ENCODE measurements around the gene ANK3. TPM values are rescaled to one million over a fixed set of nuclear protein-coding genes. Genes with fewer than 3 reads are reported as not detected.

Gene ANK3
- total RNA-seq, 2 donors from 2014 or later = 33.3 to 51.4 TPM

DNA sequence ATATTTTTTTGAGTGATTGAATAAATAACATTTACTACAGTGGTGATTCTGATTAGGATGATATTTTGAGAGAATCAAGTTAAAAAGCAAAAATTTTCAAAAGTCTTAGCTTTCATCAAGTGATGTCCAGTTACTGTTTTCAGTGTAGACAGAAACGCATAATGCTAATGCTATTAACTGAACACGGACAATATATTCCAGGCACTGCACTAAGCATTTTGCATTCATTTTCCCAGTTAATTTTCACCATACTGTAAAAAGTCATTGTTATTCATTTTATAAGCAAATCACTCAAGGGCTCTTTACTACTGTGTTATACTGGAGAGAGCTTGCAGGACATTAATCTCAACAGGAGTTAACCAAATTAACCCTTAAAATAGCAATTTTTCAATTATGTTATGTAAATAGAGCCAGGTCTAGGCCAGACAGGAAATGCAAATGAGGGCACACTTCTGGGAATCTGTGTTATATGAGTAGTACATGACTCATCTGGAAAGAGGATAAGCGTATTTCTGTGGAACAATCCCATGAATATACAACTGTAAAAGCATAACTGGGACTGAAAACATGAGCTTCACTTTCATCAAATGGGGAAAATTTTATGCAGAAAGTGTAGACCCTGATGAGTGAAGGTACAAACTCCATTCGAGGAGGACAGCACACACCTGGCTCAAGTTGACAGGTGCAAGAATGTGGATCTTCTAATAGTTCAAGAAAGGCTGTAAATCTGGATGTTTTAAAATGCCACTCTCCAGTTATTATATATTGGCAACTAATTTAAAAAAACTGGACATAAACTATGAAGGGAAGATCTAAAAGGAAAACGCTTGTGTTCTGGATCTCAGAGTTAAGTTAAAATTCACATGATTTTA lies 75.4 kb downstream of the ANK3 start:
- H3K4me3 Mint-ChIP-seq = peak overlapping the region; percentile 12 to 14
- H3K27ac Mint-ChIP-seq = peak overlapping the region; percentile 80
- H3K4me1 Mint-ChIP-seq (ENCODE audit: low read depth) = peaks cover 43% of the 10 kb centered on the region
- ATAC-seq (replicated peaks in 1 of 2) (peak; percentile 20 to 21), DNase-seq (no peak)
- H3K9me3 Mint-ChIP-seq = no peaks in the 10 kb centered on the region
- no peaks in the 10 kb centered on the region for H3K27me3 Mint-ChIP-seq (ENCODE audit: low read depth)
- H3K36me3 Mint-ChIP-seq (ENCODE audit: insufficient read depth in 2 of 2) = no peaks in the 10 kb centered on the region

DNA sequence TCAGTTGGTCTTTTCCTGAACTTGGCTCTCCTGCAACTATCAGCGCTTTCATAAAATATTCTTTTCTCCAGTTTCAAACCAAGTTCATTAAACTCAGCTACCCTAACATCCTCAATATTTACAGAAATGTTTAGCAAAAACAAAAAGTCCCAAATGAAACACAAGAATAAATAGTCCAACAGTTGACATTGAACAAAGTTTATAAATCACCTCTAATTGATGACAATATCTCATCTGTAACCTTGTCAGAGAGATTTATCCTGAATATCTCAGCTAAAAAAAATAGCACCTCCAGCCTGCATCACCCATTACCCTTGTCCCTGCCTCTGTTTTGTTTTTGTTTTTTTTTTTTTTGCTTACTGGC lies 76.1 kb downstream of the ANK3 start:
- Mint-ChIP-seq H3K9me3 (no peaks in the 10 kb centered on the region), H3K27ac (peak overlapping the region; percentile 80), H3K36me3 (ENCODE audit: insufficient read depth in 2 of 2) (no peaks in the 10 kb centered on the region), H3K4me3 (no peak overlapping the region), H3K27me3 (ENCODE audit: low read depth) (no peaks in the 10 kb centered on the region), H3K4me1 (ENCODE audit: low read depth) (peaks cover 49% of the 10 kb centered on the region)
- ATAC-seq (replicated peaks in 1 of 2) = no peak
- DNase-seq = no peak

DNA sequence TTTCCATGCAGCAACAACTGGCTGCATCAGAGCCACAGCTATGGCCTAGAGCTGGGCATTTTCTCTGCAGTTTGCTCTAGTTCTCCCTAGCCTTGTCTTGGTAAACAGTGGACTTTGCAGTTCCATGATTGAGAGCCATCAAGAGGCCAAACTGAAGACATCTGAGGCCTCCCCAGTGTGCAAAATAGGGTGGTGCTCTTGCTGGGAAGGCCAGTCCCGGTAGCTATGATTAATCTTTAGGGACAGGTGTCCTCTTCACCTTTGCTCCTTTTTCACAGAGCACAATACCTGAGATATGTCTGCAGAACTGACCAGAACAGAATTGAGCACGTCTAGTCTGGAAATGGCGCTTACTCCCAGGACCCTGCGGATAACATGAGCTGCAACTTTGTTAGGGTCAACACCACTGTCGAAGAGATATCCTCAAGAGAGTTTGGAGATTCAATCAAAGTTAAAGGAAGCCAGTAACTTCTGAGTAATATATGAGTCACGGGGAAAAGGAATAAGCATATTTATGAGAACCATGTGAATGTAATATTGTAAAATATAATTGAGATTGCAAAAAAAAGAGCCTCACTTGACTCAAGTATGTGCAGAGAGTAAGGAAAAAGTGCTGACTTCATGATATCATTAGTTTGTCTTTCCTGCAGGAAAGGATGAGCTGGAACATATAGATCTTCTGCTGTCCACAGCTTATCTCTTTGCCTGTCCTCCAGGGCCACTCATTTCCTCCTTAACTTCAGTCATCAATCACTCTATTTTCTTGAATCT lies 76.7 kb downstream of the ANK3 start:
- Mint-ChIP-seq H3K9me3 (no peaks in the 10 kb centered on the region), H3K27me3 (ENCODE audit: low read depth) (no peaks in the 10 kb centered on the region), H3K27ac (no peak overlapping the region), H3K4me1 (ENCODE audit: low read depth) (peaks cover 49% of the 10 kb centered on the region), H3K36me3 (ENCODE audit: insufficient read depth in 2 of 2) (no peaks in the 10 kb centered on the region), H3K4me3 (no peak overlapping the region)
- no peak for ATAC-seq (replicated peaks in 1 of 2)
- DNase-seq = no peak

DNA sequence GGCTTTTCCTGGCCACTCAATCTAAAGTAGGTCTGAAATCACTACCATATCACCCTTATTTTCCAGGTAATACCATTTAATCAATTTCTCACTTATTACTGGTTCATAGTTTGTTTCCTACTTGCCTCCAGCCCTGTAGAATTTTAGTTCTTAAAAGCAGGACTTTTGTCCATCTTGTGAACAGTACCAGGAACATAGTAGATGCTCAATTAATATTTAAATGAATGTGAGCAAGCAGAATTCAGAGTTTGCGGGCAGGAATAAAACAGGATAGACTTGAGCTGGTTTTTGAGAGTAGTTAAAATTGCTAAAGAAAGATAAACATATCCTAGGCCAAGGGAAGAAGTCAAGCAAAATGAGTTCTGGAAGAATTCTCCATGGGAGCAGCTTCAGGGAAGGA lies 77.9 kb downstream of the ANK3 start:
- ATAC-seq (replicated peaks in 1 of 2) = no peak
- H3K4me3 Mint-ChIP-seq = no peak overlapping the region
- H3K36me3 Mint-ChIP-seq (ENCODE audit: insufficient read depth in 2 of 2) = no peaks in the 10 kb centered on the region
- no peaks in the 10 kb centered on the region for H3K27me3 Mint-ChIP-seq (ENCODE audit: low read depth)
- H3K4me1 Mint-ChIP-seq (ENCODE audit: low read depth) = peaks cover 49% of the 10 kb centered on the region
- DNase-seq = no peak
- H3K9me3 Mint-ChIP-seq = no peaks in the 10 kb centered on the region
- H3K27ac Mint-ChIP-seq = no peak overlapping the region

DNA sequence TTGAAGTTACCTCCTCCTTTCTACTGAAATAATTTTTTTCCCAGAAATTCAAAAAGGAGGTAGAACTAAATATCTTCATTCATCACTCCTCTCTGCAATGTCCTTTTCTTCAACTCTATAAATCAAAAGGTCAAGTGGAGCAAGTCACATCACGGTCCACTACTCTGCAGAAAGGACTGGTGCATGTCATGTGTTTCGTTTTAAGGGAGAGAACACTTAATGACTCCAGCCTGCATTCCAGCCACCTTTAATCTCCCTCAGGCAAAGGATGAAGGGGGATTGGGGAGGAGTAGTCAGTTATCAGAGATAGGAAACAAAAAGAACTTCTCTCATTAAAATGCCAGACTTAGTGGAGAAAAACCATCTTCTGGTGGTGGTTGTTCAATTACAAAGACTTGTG lies 78.9 kb downstream of the ANK3 start:
- peak overlapping the region; percentile 55 for H3K27ac Mint-ChIP-seq
- no peaks in the 10 kb centered on the region for H3K9me3 Mint-ChIP-seq
- no peak overlapping the region for H3K4me3 Mint-ChIP-seq
- no peak for DNase-seq
- ATAC-seq (replicated peaks in 1 of 2) = no peak
- H3K36me3 Mint-ChIP-seq (ENCODE audit: insufficient read depth in 2 of 2) = no peaks in the 10 kb centered on the region
- peaks cover 45% of the 10 kb centered on the region for H3K4me1 Mint-ChIP-seq (ENCODE audit: low read depth)
- no peaks in the 10 kb centered on the region for H3K27me3 Mint-ChIP-seq (ENCODE audit: low read depth)

DNA sequence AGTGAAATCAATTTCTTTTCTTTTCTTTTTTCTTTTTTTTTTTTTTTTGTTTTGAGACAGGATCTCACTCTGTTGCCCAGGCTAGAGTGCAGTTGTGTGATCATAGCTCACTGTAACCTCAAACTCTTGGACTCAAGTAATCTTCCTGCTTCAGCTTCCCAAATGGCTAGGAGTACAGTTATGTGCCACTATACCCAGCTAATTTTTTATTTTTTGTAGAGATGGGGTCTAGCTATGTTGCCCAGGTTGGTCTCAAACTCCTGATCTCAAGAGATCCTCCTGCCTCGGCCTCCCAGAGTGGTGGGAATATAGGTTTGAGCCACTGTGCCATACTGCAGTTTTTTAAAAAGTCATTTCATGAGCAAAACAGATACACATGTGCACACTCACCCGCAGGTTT lies 79.8 kb downstream of the ANK3 start:
- no peaks in the 10 kb centered on the region for H3K9me3 Mint-ChIP-seq
- no peaks in the 10 kb centered on the region for H3K27me3 Mint-ChIP-seq (ENCODE audit: low read depth)
- H3K27ac Mint-ChIP-seq = no peak overlapping the region
- DNase-seq (no peak), ATAC-seq (replicated peaks in 1 of 2) (no peak)
- H3K4me3 Mint-ChIP-seq = no peak overlapping the region
- H3K36me3 Mint-ChIP-seq (ENCODE audit: insufficient read depth in 2 of 2) = no peaks in the 10 kb centered on the region
- H3K4me1 Mint-ChIP-seq (ENCODE audit: low read depth) = peaks cover 37% of the 10 kb centered on the region

DNA sequence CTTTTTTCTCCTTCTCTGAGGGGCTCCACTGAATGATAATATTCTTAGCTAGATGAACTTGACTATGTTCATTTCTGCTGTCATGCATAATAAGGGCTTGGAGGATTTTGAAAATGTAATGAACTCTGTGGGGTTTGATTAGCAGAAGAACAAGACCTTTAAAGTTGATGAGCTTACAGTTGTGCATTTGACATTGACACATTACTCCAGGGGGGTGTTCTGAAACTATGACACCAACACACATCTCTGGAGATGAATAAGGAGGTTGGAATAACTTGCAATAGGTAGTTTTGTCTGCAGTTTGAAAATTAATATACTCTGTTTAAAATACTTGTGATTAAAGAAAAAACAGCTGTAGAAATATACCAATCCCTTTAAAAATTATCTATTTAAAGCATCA lies 80.3 kb downstream of the ANK3 start:
- Mint-ChIP-seq H3K27me3 (ENCODE audit: low read depth) (no peaks in the 10 kb centered on the region), H3K4me3 (no peak overlapping the region), H3K27ac (no peak overlapping the region), H3K9me3 (no peaks in the 10 kb centered on the region), H3K36me3 (ENCODE audit: insufficient read depth in 2 of 2) (no peaks in the 10 kb centered on the region), H3K4me1 (ENCODE audit: low read depth) (peaks cover 31% of the 10 kb centered on the region)
- no peak for DNase-seq
- ATAC-seq (replicated peaks in 1 of 2) = no peak

DNA sequence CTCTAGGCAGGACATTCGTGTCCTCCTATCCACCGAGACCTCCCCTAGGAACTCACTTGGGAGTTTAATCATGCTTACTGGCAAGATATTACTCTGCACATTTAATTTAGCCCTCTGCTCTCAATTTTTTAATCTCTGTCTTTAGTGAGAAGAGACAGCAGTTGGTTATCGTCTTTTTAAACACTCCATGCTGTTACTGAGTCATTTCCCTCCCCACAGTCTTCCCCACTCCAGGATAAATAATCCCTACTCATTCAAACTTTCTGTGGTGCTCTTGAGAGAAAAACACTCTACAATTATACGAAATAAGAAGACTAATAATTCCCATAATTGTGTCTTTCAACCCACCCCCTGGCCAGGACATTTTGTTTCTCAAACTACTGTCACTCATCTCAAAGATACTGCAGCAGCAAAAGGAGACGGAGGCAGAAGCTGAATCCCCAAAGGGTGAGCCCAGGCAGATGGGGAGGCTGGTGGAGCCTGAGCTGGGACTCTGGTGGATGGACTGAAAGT lies 84.2 kb downstream of the ANK3 start:
- H3K27me3 Mint-ChIP-seq (ENCODE audit: low read depth) = no peaks in the 10 kb centered on the region
- no peak for DNase-seq
- no peaks in the 10 kb centered on the region for H3K36me3 Mint-ChIP-seq (ENCODE audit: insufficient read depth in 2 of 2)
- no peak overlapping the region for H3K27ac Mint-ChIP-seq
- H3K4me1 Mint-ChIP-seq (ENCODE audit: low read depth) = peaks cover 15% of the 10 kb centered on the region
- no peak overlapping the region for H3K4me3 Mint-ChIP-seq
- H3K9me3 Mint-ChIP-seq = no peaks in the 10 kb centered on the region
- ATAC-seq (replicated peaks in 1 of 2) = no peak

DNA sequence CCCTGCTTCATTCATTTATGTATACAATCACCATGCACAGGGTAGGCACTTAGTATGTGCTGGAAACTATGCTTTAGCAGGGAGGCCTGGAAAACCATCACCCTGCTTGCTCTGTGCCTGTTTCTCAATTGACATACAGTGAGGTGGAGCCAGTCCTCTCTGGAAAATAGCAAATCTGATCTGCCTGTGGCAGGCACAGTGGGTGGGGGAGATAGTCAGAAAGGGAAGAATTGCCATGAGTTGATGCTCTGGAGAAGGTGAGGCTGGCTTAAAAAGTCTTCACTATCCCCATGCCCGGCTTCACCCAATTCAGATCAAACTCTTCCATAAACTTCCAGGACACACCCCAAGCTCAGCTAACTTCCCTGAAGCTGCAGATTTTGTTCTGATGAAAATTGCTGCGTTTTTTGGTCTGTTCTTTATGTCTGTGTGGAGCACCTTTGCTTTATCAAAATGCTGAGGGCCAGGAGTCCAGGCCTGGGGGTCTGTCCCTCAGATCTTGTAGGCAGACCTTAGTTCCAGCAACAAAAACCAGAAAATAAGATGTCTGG lies 84.8 kb downstream of the ANK3 start:
- no peaks in the 10 kb centered on the region for H3K27me3 Mint-ChIP-seq (ENCODE audit: low read depth)
- DNase-seq (no peak), ATAC-seq (replicated peaks in 1 of 2) (no peak)
- H3K4me3 Mint-ChIP-seq = no peak overlapping the region
- H3K27ac Mint-ChIP-seq = no peak overlapping the region
- no peaks in the 10 kb centered on the region for H3K36me3 Mint-ChIP-seq (ENCODE audit: insufficient read depth in 2 of 2)
- no peaks in the 10 kb centered on the region for H3K9me3 Mint-ChIP-seq
- H3K4me1 Mint-ChIP-seq (ENCODE audit: low read depth) = peaks cover 11% of the 10 kb centered on the region

DNA sequence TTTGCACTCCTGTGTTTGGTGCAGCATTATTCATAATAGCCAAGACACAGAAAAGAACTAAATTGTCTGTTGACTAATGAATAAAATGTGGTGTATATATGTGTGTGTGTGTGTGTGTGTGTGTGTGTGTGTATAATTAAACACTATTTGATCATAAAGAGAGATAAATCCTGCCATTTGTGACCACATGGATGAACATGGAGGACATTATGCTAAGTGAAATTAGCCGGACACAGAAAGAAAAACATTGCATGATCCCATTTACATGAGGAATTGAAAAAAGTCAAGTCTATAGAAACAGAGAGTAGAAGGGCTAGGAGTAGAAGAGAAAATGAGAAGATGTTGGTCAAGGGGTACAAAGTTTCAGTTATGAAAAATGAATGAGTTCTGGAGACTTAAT lies 85.9 kb downstream of the ANK3 start:
- no peak for ATAC-seq (replicated peaks in 1 of 2)
- H3K9me3 Mint-ChIP-seq = no peaks in the 10 kb centered on the region

DNA sequence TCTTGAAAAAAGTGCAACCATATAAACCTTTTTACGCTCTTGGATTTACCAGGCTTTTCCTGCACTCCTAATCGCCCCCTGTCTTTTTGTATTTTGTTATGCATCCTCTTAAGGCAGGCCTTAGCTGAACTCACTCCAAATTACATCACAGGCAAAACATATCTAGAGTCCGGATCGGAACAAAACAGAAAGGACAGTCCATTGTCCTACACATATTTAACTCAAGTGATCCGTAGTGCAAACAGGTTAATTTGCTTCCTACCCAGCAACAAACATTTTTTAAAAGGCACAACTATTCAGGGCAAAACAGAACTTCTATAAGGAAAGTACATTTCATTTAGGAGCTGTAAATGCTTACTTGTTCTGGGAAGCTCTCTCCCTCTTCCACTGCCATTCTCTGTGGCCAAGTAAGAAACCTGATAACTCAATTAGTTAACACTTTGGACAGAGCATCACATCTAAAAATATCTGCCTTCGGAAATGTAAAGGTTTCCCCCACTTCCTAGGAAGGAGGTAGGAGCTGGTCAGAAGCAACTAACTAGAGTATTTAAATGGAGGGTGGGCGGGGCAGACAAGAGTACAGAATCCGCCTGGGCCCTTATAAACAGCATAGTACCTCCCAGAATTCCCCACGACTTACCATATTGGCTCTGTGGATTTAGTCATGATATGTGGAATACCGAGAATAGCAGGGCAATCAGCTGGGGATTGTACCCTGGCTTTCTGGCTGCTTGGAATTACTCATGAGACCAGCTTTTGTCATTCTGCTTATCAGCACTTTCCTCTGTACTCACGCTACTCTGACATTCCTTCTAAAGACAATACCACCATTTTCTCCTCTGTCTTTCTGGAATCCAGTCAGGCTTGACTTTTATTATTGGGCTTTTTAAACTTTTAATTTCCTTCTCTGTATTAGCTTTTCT lies 89.5 kb downstream of the ANK3 start:
- Mint-ChIP-seq H3K36me3 (ENCODE audit: insufficient read depth in 2 of 2) (no peaks in the 10 kb centered on the region), H3K4me3 (no peak overlapping the region), H3K9me3 (no peaks in the 10 kb centered on the region), H3K27me3 (ENCODE audit: low read depth) (no peaks in the 10 kb centered on the region), H3K4me1 (ENCODE audit: low read depth) (no peaks in the 10 kb centered on the region), H3K27ac (no peak overlapping the region)
- DNase-seq (no peak), ATAC-seq (replicated peaks in 1 of 2) (no peak)

More for the DNA sequence above, 85.9 kb downstream of the ANK3 start:
- no peak overlapping the region for H3K27ac Mint-ChIP-seq
- H3K4me3 Mint-ChIP-seq = no peak overlapping the region
- no peaks in the 10 kb centered on the region for H3K27me3 Mint-ChIP-seq (ENCODE audit: low read depth)
- H3K4me1 Mint-ChIP-seq (ENCODE audit: low read depth) = peaks cover under 1% of the 10 kb centered on the region
- no peaks in the 10 kb centered on the region for H3K36me3 Mint-ChIP-seq (ENCODE audit: insufficient read depth in 2 of 2)
- DNase-seq = no peak

DNA sequence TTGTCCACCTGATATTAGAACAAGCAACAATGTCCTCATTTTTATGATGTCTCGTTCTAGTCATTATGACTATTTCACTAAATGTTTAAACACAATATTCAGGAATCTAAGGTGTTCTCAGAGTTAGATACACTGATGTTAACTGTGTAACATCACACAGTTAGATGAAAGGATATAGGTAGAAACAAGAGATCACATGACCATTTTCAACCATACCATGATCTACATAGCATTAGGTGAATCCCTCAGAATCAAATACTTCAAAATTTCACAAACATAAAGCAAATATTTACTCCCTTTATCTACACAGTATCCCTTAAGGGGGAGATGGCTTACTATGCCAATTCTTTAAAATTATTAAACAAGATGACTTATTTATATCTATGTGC lies 90.3 kb downstream of the ANK3 start:
- no peak overlapping the region for H3K27ac Mint-ChIP-seq
- DNase-seq (no peak), ATAC-seq (replicated peaks in 1 of 2) (no peak)
- no peaks in the 10 kb centered on the region for H3K36me3 Mint-ChIP-seq (ENCODE audit: insufficient read depth in 2 of 2)
- H3K9me3 Mint-ChIP-seq = no peaks in the 10 kb centered on the region
- no peak overlapping the region for H3K4me3 Mint-ChIP-seq
- H3K27me3 Mint-ChIP-seq (ENCODE audit: low read depth) = no peaks in the 10 kb centered on the region
- no peaks in the 10 kb centered on the region for H3K4me1 Mint-ChIP-seq (ENCODE audit: low read depth)
